Sigmoid colon (tissue), 7 donors: ENCODE measurements around the gene KCNE2. TPM values are rescaled to one million over a fixed set of nuclear protein-coding genes. Genes with fewer than 3 reads are reported as not detected.

Experiments used
- DNase-seq: peaks from one replicate; pipeline ENCODE4 v3.0.0-alpha.2; 2019
- H3K27ac ChIP-seq, 4 donors: fragments of 200-600 bp; sonication (generic); one replicate each; pipeline ENCODE4 v1.5.1; 2016 to 2019; ENCODE audit warnings: mild to moderate bottlenecking in 1 of 4
- H3K27me3 ChIP-seq, 3 donors: fragments of 200-600 bp; sonication (generic); one replicate each; pipeline ENCODE4 v1.5.1; 2019; ENCODE audit warnings: mild to moderate bottlenecking in 1 of 3
- H3K36me3 ChIP-seq, 4 donors: fragments of 200-600 bp; sonication (generic); one replicate each; pipeline ENCODE4 v1.5.1; 2016 to 2019
- H3K4me1 ChIP-seq, 4 donors: fragments of 200-600 bp; sonication (generic); one replicate each; pipeline ENCODE4 v1.5.1; 2017 to 2019
- H3K4me3 ChIP-seq, 4 donors: fragments of 200-600 bp; sonication (generic); one replicate each; pipeline ENCODE4 v1.5.1; 2017 to 2019; ENCODE audit warnings: mild to moderate bottlenecking in 2 of 4, moderate library complexity in 1 of 4
- H3K9me3 ChIP-seq, 4 donors: fragments of 200-600 bp in 3 of 4; sonication (generic) in 3 of 4; one replicate each; pipeline versions ENCODE4 v1.5.1 to v1.6.1; 2013 to 2019
- EP300 ChIP-seq, 4 donors: sonication (generic); formaldehyde crosslinking; IDR thresholded peaks; one replicate each; pipeline ENCODE4 v1.6.1; 2017; ENCODE audit warnings: antibody characterized with exemption in 4 of 4
- POLR2A ChIP-seq, 2 donors: fragments of 450-650 bp; IDR thresholded peaks; one replicate each; pipeline ENCODE4 v1.6.1; 2016; ENCODE audit warnings: antibody characterized with exemption in 2 of 2, mild to moderate bottlenecking in 2 of 2, moderate library complexity in 2 of 2
- POLR2AphosphoS5 ChIP-seq, 4 donors: sonication (generic); formaldehyde crosslinking; IDR thresholded peaks; one replicate each; pipeline ENCODE4 v1.6.1; 2017; ENCODE audit warnings: antibody characterized with exemption in 4 of 4
- WGBS, 2 donors: extraction: QIAGEN DNeasy Blood & Tissue Kit; methylation state at CpG; one replicate each; pipeline ENCODE4 v1.1.7; 2013; 5-methylcytosine and 5-hydroxymethylcytosine counted together
- intact Hi-C: fragments of 100-400 bp; cut with DNase I; formaldehyde crosslinking; loops from one replicate; pipeline ENCODE4 v1.15.1; 2023
- polyA plus RNA-seq, 3 donors: library from polyadenylated mRNA; stranded (reverse); fragments of 200-250 nt; gene quantifications; one replicate each; pipeline ENCODE4 v1.2.3, GENCODE V29; 2013
- total RNA-seq, 4 donors: library from RNA; depleted of rRNA; stranded (reverse); fragments of >200 nt; gene quantifications; one replicate each; pipeline ENCODE4 v1.1.0, GENCODE V29; 2016
- TF ChIP-seq, protein P1 (sequence below), 4 experiments: fragments of 450-650 bp in 3 of 4; fragments of 200-600 bp in 1 of 4; IDR thresholded peaks; one replicate each; pipeline ENCODE4 v1.5.1; 2016 to 2019; ENCODE audit warnings: antibody characterized with exemption in 4 of 4, mild to moderate bottlenecking in 3 of 4, moderate library complexity in 2 of 4
- donor health status: healthy with polysubstance abuse.
- donor health status: Bipolar disorder and iron deficiency.
- donor health status: healthy.

Gene KCNE2
- total and polyA plus RNA-seq, 7 donors: 0.61 to 0.99 (median 0.92) TPM; not detected in 4

GRCh38 chr21:34353182-34353581 is 10.6 kb upstream of the KCNE2 start:
- no peaks in the 10 kb centered on the region for H3K9me3 ChIP-seq
- WGBS, 2 donors: 83 to 90% methylated on average over 6 of the region's 6 CpGs
- TF ChIP-seq POLR2AphosphoS5 (IDR thresholded peaks at IDR 0.05) (no peak), EP300 (IDR thresholded peaks at IDR 0.05) (no peak), POLR2A (IDR thresholded peaks at IDR 0.05) (no peak)
- TF ChIP-seq, protein P1, sequence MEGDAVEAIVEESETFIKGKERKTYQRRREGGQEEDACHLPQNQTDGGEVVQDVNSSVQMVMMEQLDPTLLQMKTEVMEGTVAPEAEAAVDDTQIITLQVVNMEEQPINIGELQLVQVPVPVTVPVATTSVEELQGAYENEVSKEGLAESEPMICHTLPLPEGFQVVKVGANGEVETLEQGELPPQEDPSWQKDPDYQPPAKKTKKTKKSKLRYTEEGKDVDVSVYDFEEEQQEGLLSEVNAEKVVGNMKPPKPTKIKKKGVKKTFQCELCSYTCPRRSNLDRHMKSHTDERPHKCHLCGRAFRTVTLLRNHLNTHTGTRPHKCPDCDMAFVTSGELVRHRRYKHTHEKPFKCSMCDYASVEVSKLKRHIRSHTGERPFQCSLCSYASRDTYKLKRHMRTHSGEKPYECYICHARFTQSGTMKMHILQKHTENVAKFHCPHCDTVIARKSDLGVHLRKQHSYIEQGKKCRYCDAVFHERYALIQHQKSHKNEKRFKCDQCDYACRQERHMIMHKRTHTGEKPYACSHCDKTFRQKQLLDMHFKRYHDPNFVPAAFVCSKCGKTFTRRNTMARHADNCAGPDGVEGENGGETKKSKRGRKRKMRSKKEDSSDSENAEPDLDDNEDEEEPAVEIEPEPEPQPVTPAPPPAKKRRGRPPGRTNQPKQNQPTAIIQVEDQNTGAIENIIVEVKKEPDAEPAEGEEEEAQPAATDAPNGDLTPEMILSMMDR (IDR thresholded peaks at IDR 0.05): no peak
- no peaks in the 10 kb centered on the region for H3K36me3 ChIP-seq
- H3K27me3 ChIP-seq: no peaks in the 10 kb centered on the region
- H3K27ac ChIP-seq: no peak overlapping the region
- no peak overlapping the region for H3K4me3 ChIP-seq
- DNase-seq: no peak
- peaks cover 0 to 6% (median 2%) of the 10 kb centered on the region in 4 donors for H3K4me1 ChIP-seq
- intact Hi-C loops: no loop called here

GRCh38 chr21:34354836-34355235 is 9.0 kb upstream of the KCNE2 start:
- TF ChIP-seq POLR2A (IDR thresholded peaks at IDR 0.05): no peak
- TF ChIP-seq EP300 (IDR thresholded peaks at IDR 0.05): no peak
- no peak for TF ChIP-seq POLR2AphosphoS5 (IDR thresholded peaks at IDR 0.05)
- TF ChIP-seq, protein P1 (IDR thresholded peaks at IDR 0.05): no peak
- H3K4me1 ChIP-seq: peaks cover 0 to 6% (median 2%) of the 10 kb centered on the region in 4 donors
- H3K9me3 ChIP-seq: no peaks in the 10 kb centered on the region
- H3K4me3 ChIP-seq: no peak overlapping the region
- H3K36me3 ChIP-seq: no peaks in the 10 kb centered on the region
- no peak overlapping the region for H3K27ac ChIP-seq
- 84 to 87% methylated on average over 4 of the region's 4 CpGs for WGBS, 2 donors
- DNase-seq: no peak
- intact Hi-C loops: no loop called here
- H3K27me3 ChIP-seq: no peaks in the 10 kb centered on the region

- DNase-seq: no peak
- Histone ChIP-seq H3K4me1 (peaks cover 0 to 6% (median 2%) of the 10 kb centered on the region in 4 donors), H3K4me3 (no peak overlapping the region), H3K27ac (no peak overlapping the region), H3K9me3 (no peaks in the 10 kb centered on the region), H3K36me3 (no peaks in the 10 kb centered on the region), H3K27me3 (no peaks in the 10 kb centered on the region)
- TF ChIP-seq POLR2AphosphoS5 (IDR thresholded peaks at IDR 0.05) (no peak), EP300 (IDR thresholded peaks at IDR 0.05) (no peak)
- TF ChIP-seq, protein P1 (IDR thresholded peaks at IDR 0.05): no peak
- 98 to 99% methylated on average over 5 of the region's 5 CpGs for WGBS, 2 donors
- intact Hi-C loops: no loop called here
Measured at GRCh38 chr21:34355570-34355969, 8.2 kb upstream of the KCNE2 start.

DNA sequence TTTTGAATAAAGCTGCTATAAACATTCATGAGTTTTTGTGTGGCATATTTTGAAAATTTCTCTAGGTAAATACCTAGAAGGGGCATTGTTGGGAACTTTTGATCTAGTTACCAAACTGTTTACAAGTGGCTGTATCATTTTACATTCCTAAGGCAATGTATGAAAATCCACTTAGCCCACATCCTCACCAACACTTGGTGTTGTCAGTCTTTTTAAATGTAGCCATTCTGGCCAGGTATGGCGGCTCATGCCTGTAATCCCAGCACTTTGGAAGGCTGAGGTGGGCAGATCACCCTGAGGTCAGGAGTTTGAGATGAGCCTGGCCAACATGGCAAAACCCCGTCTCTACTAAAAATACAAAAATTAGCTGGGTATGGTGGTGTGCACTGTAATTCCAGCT is 5.9 kb upstream of the KCNE2 start:
- 90 to 96% methylated on average over 2 of the region's 2 CpGs for whole genome bisulfite sequencing, 2 donors
- Histone ChIP-seq H3K4me3 (no peak overlapping the region), H3K27me3 (no peaks in the 10 kb centered on the region), H3K27ac (no peak overlapping the region), H3K9me3 (no peaks in the 10 kb centered on the region), H3K4me1 (peaks cover 0 to 4% (median 2%) of the 10 kb centered on the region in 4 donors), H3K36me3 (no peaks in the 10 kb centered on the region)
- no peak for DNase-seq
- TF ChIP-seq, protein P1 (IDR thresholded peaks at IDR 0.05): no peak
- TF ChIP-seq EP300 (IDR thresholded peaks at IDR 0.05) (no peak), POLR2A (IDR thresholded peaks at IDR 0.05) (no peak), POLR2AphosphoS5 (IDR thresholded peaks at IDR 0.05) (no peak)
- intact Hi-C loops: no loop called here

GRCh38 chr21:34358866-34359265 is 4.9 kb upstream of the KCNE2 start:
- no peak overlapping the region for H3K27ac ChIP-seq
- no peak for DNase-seq
- 61 to 97% methylated on average over 1 of the region's 1 CpG for WGBS, 2 donors
- H3K36me3 ChIP-seq: no peaks in the 10 kb centered on the region
- intact Hi-C loops: no loop called here
- H3K4me3 ChIP-seq: no peak overlapping the region
- peaks cover 0 to 4% (median 2%) of the 10 kb centered on the region in 4 donors for H3K4me1 ChIP-seq
- TF ChIP-seq POLR2A (IDR thresholded peaks at IDR 0.05): no peak
- TF ChIP-seq, protein P1 (IDR thresholded peaks at IDR 0.05): no peak
- TF ChIP-seq POLR2AphosphoS5 (IDR thresholded peaks at IDR 0.05): no peak
- no peak for TF ChIP-seq EP300 (IDR thresholded peaks at IDR 0.05)
- H3K27me3 ChIP-seq: no peaks in the 10 kb centered on the region
- H3K9me3 ChIP-seq: no peaks in the 10 kb centered on the region
